NCI-H2029 treated with DMSO at 0.1 percent for 48 hours (cell line): ENCODE measurements around the gene MYL11.

Experiments used
- DNase-seq: peaks from one replicate; lab custom pipeline; 2025; lab: John Stamatoyannopoulos, UW

MYL11 gene

GRCh38 chr16:30418350-30419181 is 44.0 kb downstream of the MYL11 start:
- no peak for DNase-seq

- DNase-seq = no peak
Observed at GRCh38 chr16:30421010-30421409, 46.4 kb downstream of the MYL11 start.
